Endothelial cell of hepatic sinusoid (primary cell): ENCODE data around the gene HIVEP3.

ENCODE experiments used
- in situ Hi-C: cut with HindIII; loops from 2 replicates; pipeline ENCODE4 v1.10.0; 2017; ENCODE audit warnings: low sequenced_read_pairs

Gene HIVEP3

GRCh38 chr1:41850029-41850428 lies 68.7 kb downstream of the HIVEP3 start:
- in situ Hi-C loops: no loop called here

GRCh38 chr1:41849211-41849759 lies 69.4 kb downstream of the HIVEP3 start:
- in situ Hi-C loops: no loop called here

- in situ Hi-C loops: no loop called here
Measured at GRCh38 chr1:41848216-41848952, 70.3 kb downstream of the HIVEP3 start.

GRCh38 chr1:41847733-41848132 lies 71.0 kb downstream of the HIVEP3 start:
- in situ Hi-C loops: no loop called here

GRCh38 chr1:41846625-41847405 lies 71.9 kb downstream of the HIVEP3 start:
- in situ Hi-C loops: no loop called here

GRCh38 chr1:41844781-41845272 lies 73.9 kb downstream of the HIVEP3 start:
- in situ Hi-C loops: no loop called here

GRCh38 chr1:41844255-41844654 lies 74.5 kb downstream of the HIVEP3 start:
- in situ Hi-C loops: no loop called here

GRCh38 chr1:41842993-41843755 lies 75.5 kb downstream of the HIVEP3 start:
- in situ Hi-C loops: no loop called here

- in situ Hi-C loops: no loop called here
Measured at GRCh38 chr1:41842326-41842725, 76.4 kb downstream of the HIVEP3 start.

- in situ Hi-C loops: no loop called here
Measured at GRCh38 chr1:41840592-41841246, 78.0 kb downstream of the HIVEP3 start.

- in situ Hi-C loops: no loop called here
Measured at GRCh38 chr1:41838266-41838665, 80.5 kb downstream of the HIVEP3 start.

GRCh38 chr1:41837691-41838090 lies 81.0 kb downstream of the HIVEP3 start:
- in situ Hi-C loops: no loop called here

GRCh38 chr1:41835485-41835884 lies 83.2 kb downstream of the HIVEP3 start:
- in situ Hi-C loops: no loop called here

- in situ Hi-C loops: no loop called here
Measured at GRCh38 chr1:41833519-41834000, 85.2 kb downstream of the HIVEP3 start.

- in situ Hi-C loops: no loop called here
Measured at GRCh38 chr1:41830726-41831125, 88.0 kb downstream of the HIVEP3 start.

GRCh38 chr1:41827991-41828570 lies 90.6 kb downstream of the HIVEP3 start:
- in situ Hi-C loops: no loop called here

GRCh38 chr1:41823471-41823870 lies 95.3 kb downstream of the HIVEP3 start:
- in situ Hi-C loops: no loop called here

- in situ Hi-C loops: no loop called here
Measured at GRCh38 chr1:41822866-41823265, 95.9 kb downstream of the HIVEP3 start.

GRCh38 chr1:41819843-41820242 lies 98.9 kb downstream of the HIVEP3 start:
- in situ Hi-C loops: no loop called here

- in situ Hi-C loops: no loop called here
Measured at GRCh38 chr1:41819069-41819468, 99.7 kb downstream of the HIVEP3 start.
